Heart left ventricle (tissue), 16 donors: ENCODE data around the gene UQCC2. TPM values are rescaled to one million over a fixed set of nuclear protein-coding genes. Genes with fewer than 3 reads are reported as not detected.

Experiments
- ATAC-seq, 4 donors: fragments of 200-7000 bp; cut with Tn5 transposase; one replicate each; pipeline ENCODE4 v1.9.1; 2020 to 2022; ENCODE audit warnings: moderate library complexity in 4 of 4, mild to moderate bottlenecking in 3 of 4, moderate number of reproducible peaks in 1 of 4
- DNase-seq, 5 donors: peaks; one replicate each; pipeline ENCODE4 v3.0.0-alpha.2; 2020
- H3K27ac ChIP-seq, 12 donors: fragments of 200-600 bp; sonication (generic) in 4 of 12; one replicate each; pipeline versions ENCODE4 v1.5.0 to v1.8.0; 2016 to 2022; ENCODE audit warnings: mild to moderate bottlenecking in 2 of 12
- H3K27me3 ChIP-seq, 9 donors: fragments of 200-600 bp; sonication (generic) in 2 of 9; one replicate each; pipeline versions ENCODE4 v1.5.1 to v1.8.0; 2016 to 2022; ENCODE audit warnings: mild to moderate bottlenecking in 3 of 9
- H3K36me3 ChIP-seq, 9 donors: fragments of 200-600 bp; sonication (generic) in 2 of 9; one replicate each; pipeline versions ENCODE4 v1.5.0 to v1.8.0; 2018 to 2022; ENCODE audit warnings: mild to moderate bottlenecking in 2 of 9
- H3K4me1 ChIP-seq, 12 donors: fragments of 200-600 bp; sonication (generic) in 4 of 12; one replicate each; pipeline versions ENCODE4 v1.5.0 to v1.8.0; 2016 to 2022; ENCODE audit warnings: mild to moderate bottlenecking in 3 of 12
- H3K4me3 ChIP-seq, 12 donors: fragments of 200-600 bp; sonication (generic) in 4 of 12; one replicate each; pipeline versions ENCODE4 v1.5.0 to v1.8.0; 2017 to 2022; ENCODE audit warnings: mild to moderate bottlenecking in 9 of 12, moderate library complexity in 4 of 12
- H3K9me3 ChIP-seq, 12 donors: fragments of 200-600 bp; sonication (generic) in 4 of 12; one replicate each; pipeline versions ENCODE4 v1.5.0 to v1.8.0; 2016 to 2022; ENCODE audit warnings: mild to moderate bottlenecking in 1 of 12
- CTCF ChIP-seq, 12 donors: fragments of 200-600 bp; sonication (generic) in 4 of 12; IDR thresholded peaks; one replicate each; pipeline versions ENCODE4 v1.5.0 to v1.8.0; 2018 to 2022; ENCODE audit warnings: antibody characterized with exemption in 12 of 12, mild to moderate bottlenecking in 5 of 12
- POLR2A ChIP-seq, 2 donors: fragments of 450-650 bp; IDR thresholded peaks; one replicate each; pipeline ENCODE4 v1.6.1; 2017; ENCODE audit warnings: antibody characterized with exemption in 2 of 2, mild to moderate bottlenecking in 2 of 2, moderate library complexity in 2 of 2
- WGBS, 4 donors: extraction: QIAGEN DNeasy Blood & Tissue Kit in 2 of 4; methylation state at CpG; one replicate each; pipeline versions ENCODE4 v1.1.5 to v1.1.7; 2013 to 2018; 5-methylcytosine and 5-hydroxymethylcytosine counted together
- intact Hi-C, 10 donors: fragments of 100-400 bp; cut with DNase I; formaldehyde crosslinking; loops; one replicate each; pipeline versions ENCODE4 v1.11.1 to v1.14.2; 2022
- polyA plus RNA-seq, 2 donors: library from polyadenylated mRNA; stranded (reverse); fragments of 200-250 nt; gene quantifications; one replicate each; pipeline ENCODE4 v1.2.3, GENCODE V29; 2013
- total RNA-seq, 9 donors: library from RNA; depleted of rRNA in 2 of 9; stranded (reverse); fragments of >200 nt in 2 of 9; fragmentation: NEBNext Ultra II Directional in 3 of 9; extraction: Animal tissue kit (Norgen Biotek cat#: 25700) in 3 of 9; gene quantifications; one replicate each; pipeline versions ENCODE4 v1.1.0 to v1.2.4, GENCODE V29; 2016 to 2023
- donor health status: ischemic (EF 13 %, LVEDD 7.1; RV severe dilation, severe dysfunction).
- donor health status: healthy with polysubstance abuse.
- donor health status: DM: no; HTN: yes; CAD: no.
- donor health status: DM: no; HTN: no; CAD: no.
- donor health status: ischemic (EF 25% LVEDD 6.9; RV normal size, moderate dysfunction).
- donor health status: ischemic (EF 25% LVEDD 5.7; RV mildly dilated, moderate dysfunction).
- donor health status: healthy.
- donor health status: DM: yes; HTN: yes; CAD: no.
- donor health status: ischemic (EF 35%, LVEDD 5.7; RV mildly dilated, moderate dysfunction).
- donor health status: nonischemic (EF 11% LVEDD 7.7; RV severe dilation, severe dysfunction).
- donor health status: DM: yes; HTN: yes; CAD: no.
- donor health status: PGD.
- donor health status: ischemic (EF 29% LVEDD 5.4; RV normal size, mild dysfunction).
- donor health status: nonischemic (EF 23%, LVEDD 6.1; RV moderate dilation, normal function).

Gene UQCC2
- total and polyA plus RNA-seq, 11 donors, result 88.5 to 496 (median 195) TPM

GRCh38 chr6:33746036-33746600, 34.6 kb upstream of the UQCC2 start:
- Histone ChIP-seq H3K4me3 (peak overlapping the region; percentile 42 to 80 (median 57)), H3K9me3 (no peaks in the 10 kb centered on the region), H3K4me1 (peaks cover 0 to 49% (median 17%) of the 10 kb centered on the region in 12 donors), H3K27me3 (peaks cover 0 to 5% (median 0%) of the 10 kb centered on the region in 9 donors), H3K36me3 (peaks cover 0 to 2% (median 0%) of the 10 kb centered on the region in 9 donors), H3K27ac (peak overlapping the region; percentile 74 to 99 (median 92))
- TF ChIP-seq POLR2A (IDR thresholded peaks at IDR 0.05), result peak in 1 of 2 donors; percentile 35
- TF ChIP-seq CTCF (IDR thresholded peaks at IDR 0.05), result peak in 3 of 12 donors; percentile 6 to 9 (median 7)
- WGBS, 4 donors, result 16 to 18% (median 17%) methylated on average over 9 to 14 of the region's 14 CpGs
- peak; percentile 74 to 87 (median 82) for ATAC-seq
- DNase-seq, result peak; percentile 56 to 94 (median 83)
- intact Hi-C loops, result loop anchor here in 1 of 10 donors (1.0 to 2.0 kb wide), 2 partner anchors 17 to 35 kb away; partner anchors contain the start of gene UQCC2

- Histone ChIP-seq H3K36me3 (peaks cover 0 to 7% (median 0%) of the 10 kb centered on the region in 9 donors), H3K27me3 (peaks cover 0 to 5% (median 0%) of the 10 kb centered on the region in 9 donors), H3K27ac (peak overlapping the region; percentile 74 to 99 (median 92)), H3K4me3 (peak overlapping the region; percentile 42 to 80 (median 57)), H3K4me1 (peaks cover 0 to 55% (median 21%) of the 10 kb centered on the region in 12 donors), H3K9me3 (no peaks in the 10 kb centered on the region)
- TF ChIP-seq CTCF (IDR thresholded peaks at IDR 0.05) (no peak), POLR2A (IDR thresholded peaks at IDR 0.05) (no peak)
- intact Hi-C loops, result loop anchor here in 1 of 10 donors (2.0 kb wide), 1 partner anchor 35 kb away; the partner anchor contains the start of gene UQCC2
- DNase-seq (no peak), ATAC-seq (peak in 1 of 4 donors; percentile 3)
- WGBS, 4 donors, result 52 to 63% (median 57%) methylated on average over 7 of the region's 7 CpGs
Measured at GRCh38 chr6:33745548-33745947, 34.0 kb upstream of the UQCC2 start.

- Histone ChIP-seq H3K27ac (peak overlapping the region; percentile 74 to 99 (median 92)), H3K27me3 (peaks cover 0 to 5% (median 0%) of the 10 kb centered on the region in 9 donors), H3K9me3 (no peaks in the 10 kb centered on the region), H3K4me1 (peaks cover 0 to 60% (median 21%) of the 10 kb centered on the region in 12 donors), H3K4me3 (peak overlapping the region in 11 of 12 donors; percentile 42 to 80 (median 57)), H3K36me3 (peaks cover 0 to 7% (median 0%) of the 10 kb centered on the region in 9 donors)
- DNase-seq (peak in 1 of 5 donors; percentile 40), ATAC-seq (peak in 3 of 4 donors; percentile 2 to 30 (median 8))
- WGBS, 4 donors, result 48 to 69% (median 54%) methylated on average over 7 to 13 of the region's 13 CpGs
- TF ChIP-seq POLR2A (IDR thresholded peaks at IDR 0.05), result no peak
- TF ChIP-seq CTCF (IDR thresholded peaks at IDR 0.05), result no peak
- intact Hi-C loops, result loop anchor here in 1 of 10 donors (1.0 to 5.0 kb wide), 3 partner anchors 17 to 158 kb away; partner anchors contain the start of gene UQCC2
Measured at GRCh38 chr6:33744895-33745546, 33.5 kb upstream of the UQCC2 start.
